Prostate gland (tissue), 2 donors: Measurements from ENCODE around the gene GRIK2. TPM values are rescaled to one million over a fixed set of nuclear protein-coding genes. Genes with fewer than 3 reads are reported as not detected.

ENCODE experiments used
- DNase-seq: peaks from one replicate; pipeline ENCODE4 v3.0.0-alpha.2; 2019; ENCODE audit warnings: low spot score
- H3K27ac ChIP-seq, 2 donors: fragments of 200-600 bp; sonication (generic); 2 replicates each; pipeline ENCODE4 v1.5.1; 2017 to 2019
- H3K27me3 ChIP-seq: fragments of 200-600 bp; sonication (generic); replicated peaks from 2 replicates; pipeline ENCODE4 v1.5.1; 2019; ENCODE audit not compliant: insufficient read depth
- H3K36me3 ChIP-seq, 2 donors: fragments of 200-600 bp; sonication (generic); 1 replicate in 1 of 2; 2 replicates in 1 of 2; pipeline versions ENCODE4 v1.5.1 to v1.8.1; 2017 to 2019
- H3K4me1 ChIP-seq: fragments of 200-600 bp; sonication (generic); replicated peaks from 2 replicates; pipeline ENCODE4 v1.5.1; 2019
- H3K4me3 ChIP-seq, 2 donors: fragments of 200-600 bp; sonication (generic); 2 replicates each; pipeline ENCODE4 v1.5.1; 2017 to 2019
- H3K9me3 ChIP-seq: fragments of 200-600 bp; sonication (generic); 2 replicates; pipeline ENCODE4 v1.5.1; 2017
- POLR2A ChIP-seq: fragments of 450-650 bp; IDR thresholded peaks from one replicate; pipeline ENCODE4 v1.6.1; 2016; ENCODE audit warnings: antibody characterized with exemption, mild to moderate bottlenecking
- POLR2AphosphoS5 ChIP-seq: sonication (generic); formaldehyde crosslinking; IDR thresholded peaks from one replicate; pipeline ENCODE4 v1.6.1; 2017; ENCODE audit warnings: antibody characterized with exemption
- WGBS: methylation state at CpG from one replicate; pipeline ENCODE4 v1.1.5; 2018; 5-methylcytosine and 5-hydroxymethylcytosine counted together
- intact Hi-C: fragments of 100-400 bp; cut with DNase I; formaldehyde crosslinking; loops from one replicate; pipeline ENCODE4 v1.14.2; 2022
- total RNA-seq, 2 donors: library from RNA; depleted of rRNA; stranded (reverse); fragments of >200 nt; gene quantifications; one replicate each; pipeline ENCODE4 v1.1.0, GENCODE V29; 2016
- TF ChIP-seq, protein P1 (sequence below), 4 experiments: fragments of 200-600 bp in 2 of 4; fragments of 450-650 bp in 2 of 4; sonication (generic) in 2 of 4; IDR thresholded peaks; 1 replicate in 3 of 4; 2 replicates in 1 of 4; pipeline ENCODE4 v1.5.1; 2016 to 2019; ENCODE audit warnings: antibody characterized with exemption in 4 of 4, mild to moderate bottlenecking in 2 of 4, moderate library complexity in 2 of 4

The GRIK2 gene
- total RNA-seq, 2 donors from 2014 or later, result 2.6 to 15.7 TPM

DNA sequence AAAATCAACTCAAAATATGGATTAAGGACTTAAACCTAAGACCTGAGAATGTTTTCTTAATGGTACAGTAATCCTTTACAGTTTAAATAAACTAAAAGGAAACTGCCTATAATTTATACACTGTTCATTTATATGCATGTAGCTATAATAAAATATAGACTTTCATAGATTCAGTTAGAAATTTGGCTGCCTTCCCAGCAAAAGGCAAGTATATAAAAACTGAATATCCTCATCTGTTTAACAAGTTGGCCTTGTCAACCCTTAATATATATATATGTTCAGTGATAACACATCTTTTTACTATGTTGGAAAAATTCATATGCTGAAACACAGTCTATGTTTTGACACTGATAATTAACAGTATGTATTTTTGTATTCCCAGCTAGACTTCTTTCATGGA is 123.1 kb downstream of the GRIK2 start:
- H3K27ac ChIP-seq, result no peak overlapping the region
- TF ChIP-seq POLR2AphosphoS5 (no peak), POLR2A (no peak)
- TF ChIP-seq, protein P1, sequence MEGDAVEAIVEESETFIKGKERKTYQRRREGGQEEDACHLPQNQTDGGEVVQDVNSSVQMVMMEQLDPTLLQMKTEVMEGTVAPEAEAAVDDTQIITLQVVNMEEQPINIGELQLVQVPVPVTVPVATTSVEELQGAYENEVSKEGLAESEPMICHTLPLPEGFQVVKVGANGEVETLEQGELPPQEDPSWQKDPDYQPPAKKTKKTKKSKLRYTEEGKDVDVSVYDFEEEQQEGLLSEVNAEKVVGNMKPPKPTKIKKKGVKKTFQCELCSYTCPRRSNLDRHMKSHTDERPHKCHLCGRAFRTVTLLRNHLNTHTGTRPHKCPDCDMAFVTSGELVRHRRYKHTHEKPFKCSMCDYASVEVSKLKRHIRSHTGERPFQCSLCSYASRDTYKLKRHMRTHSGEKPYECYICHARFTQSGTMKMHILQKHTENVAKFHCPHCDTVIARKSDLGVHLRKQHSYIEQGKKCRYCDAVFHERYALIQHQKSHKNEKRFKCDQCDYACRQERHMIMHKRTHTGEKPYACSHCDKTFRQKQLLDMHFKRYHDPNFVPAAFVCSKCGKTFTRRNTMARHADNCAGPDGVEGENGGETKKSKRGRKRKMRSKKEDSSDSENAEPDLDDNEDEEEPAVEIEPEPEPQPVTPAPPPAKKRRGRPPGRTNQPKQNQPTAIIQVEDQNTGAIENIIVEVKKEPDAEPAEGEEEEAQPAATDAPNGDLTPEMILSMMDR (IDR thresholded peaks at IDR 0.05), result no peak
- no peak for DNase-seq
- H3K27me3 ChIP-seq, result no peaks in the 10 kb centered on the region
- H3K36me3 ChIP-seq, result no peaks in the 10 kb centered on the region
- intact Hi-C loops, result no loop called here
- H3K9me3 ChIP-seq, result no peaks in the 10 kb centered on the region
- H3K4me1 ChIP-seq, result no peaks in the 10 kb centered on the region
- no peak overlapping the region for H3K4me3 ChIP-seq

DNA sequence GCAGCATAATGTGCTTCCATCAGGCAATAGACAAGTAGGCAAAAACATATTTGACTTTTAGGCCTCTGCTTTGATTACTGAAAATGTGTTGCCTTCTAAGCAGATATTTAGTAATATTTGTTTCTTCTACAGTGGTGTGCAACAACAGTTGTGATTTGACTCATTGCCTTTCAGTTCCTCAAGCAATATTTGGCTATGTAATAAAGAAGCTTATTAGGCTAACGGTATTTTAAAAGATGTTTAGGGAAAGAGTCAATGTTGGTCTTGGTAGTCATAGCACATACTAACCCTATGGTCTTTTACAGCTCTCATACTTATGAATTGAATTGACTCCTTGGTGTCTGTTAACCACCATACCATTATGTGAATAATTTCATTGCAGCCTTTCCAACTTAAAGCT is 124.1 kb downstream of the GRIK2 start:
- DNase-seq, result no peak
- Histone ChIP-seq H3K27ac (no peak overlapping the region), H3K4me1 (no peaks in the 10 kb centered on the region), H3K9me3 (no peaks in the 10 kb centered on the region), H3K27me3 (no peaks in the 10 kb centered on the region), H3K4me3 (no peak overlapping the region), H3K36me3 (no peaks in the 10 kb centered on the region)
- TF ChIP-seq POLR2AphosphoS5 (no peak), POLR2A (no peak)
- WGBS, result 89% methylated on average over 1 of the region's 1 CpG
- intact Hi-C loops, result no loop called here

DNA sequence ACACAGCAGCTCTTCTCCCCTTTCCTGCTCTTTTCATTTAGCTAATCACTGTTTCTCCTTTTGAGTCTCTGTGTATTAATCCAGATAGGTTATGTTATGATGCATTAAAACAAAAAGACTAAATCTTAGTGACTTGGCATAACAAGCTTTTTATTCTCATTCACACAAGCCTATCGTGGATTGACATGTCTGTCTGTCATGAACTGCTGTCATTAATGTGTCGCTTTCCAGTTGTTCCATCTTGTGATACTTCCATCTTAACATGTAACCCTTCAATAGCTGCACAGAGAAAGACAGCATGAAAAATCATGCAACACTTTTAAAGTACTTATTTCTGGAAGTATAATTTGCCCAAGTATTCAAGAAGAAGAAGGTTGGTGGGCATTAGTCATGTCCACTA is 128.7 kb downstream of the GRIK2 start:
- no peak for TF ChIP-seq POLR2AphosphoS5
- no peak for TF ChIP-seq POLR2A
- TF ChIP-seq, protein P1 (IDR thresholded peaks at IDR 0.05), result no peak
- H3K4me1 ChIP-seq, result no peaks in the 10 kb centered on the region
- no peak overlapping the region for H3K4me3 ChIP-seq
- intact Hi-C loops, result no loop called here
- H3K9me3 ChIP-seq, result no peaks in the 10 kb centered on the region
- WGBS, result 88% methylated on average over 2 of the region's 2 CpGs
- no peaks in the 10 kb centered on the region for H3K27me3 ChIP-seq
- no peaks in the 10 kb centered on the region for H3K36me3 ChIP-seq
- no peak for DNase-seq
- H3K27ac ChIP-seq, result no peak overlapping the region

DNA sequence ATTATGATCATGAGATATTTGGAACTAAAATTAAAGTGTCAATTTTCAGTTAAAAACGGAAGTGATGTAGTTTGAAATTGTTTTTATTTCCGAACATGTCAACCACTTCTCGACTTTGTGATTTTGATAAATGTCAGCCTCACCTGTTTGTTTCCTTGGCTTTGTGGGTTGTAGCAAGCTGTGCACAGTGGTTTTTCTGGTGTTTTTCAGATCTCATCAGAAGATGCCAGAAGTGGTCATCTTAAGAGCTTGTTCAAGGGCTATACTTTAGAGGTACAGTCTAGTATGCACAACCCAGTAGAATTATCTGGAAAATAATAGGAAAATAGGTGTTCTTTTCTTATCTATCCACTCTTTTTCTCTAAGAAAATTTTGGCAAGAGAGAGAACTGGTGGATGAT is 134.0 kb downstream of the GRIK2 start:
- DNase-seq, result no peak
- WGBS, result 85% methylated on average over 3 of the region's 3 CpGs
- Histone ChIP-seq H3K9me3 (no peaks in the 10 kb centered on the region), H3K36me3 (no peaks in the 10 kb centered on the region), H3K27ac (no peak overlapping the region), H3K4me3 (no peak overlapping the region), H3K4me1 (no peaks in the 10 kb centered on the region), H3K27me3 (no peaks in the 10 kb centered on the region)
- TF ChIP-seq POLR2AphosphoS5 (no peak), POLR2A (no peak)
- TF ChIP-seq, protein P1 (IDR thresholded peaks at IDR 0.05), result no peak
- intact Hi-C loops, result no loop called here

DNA sequence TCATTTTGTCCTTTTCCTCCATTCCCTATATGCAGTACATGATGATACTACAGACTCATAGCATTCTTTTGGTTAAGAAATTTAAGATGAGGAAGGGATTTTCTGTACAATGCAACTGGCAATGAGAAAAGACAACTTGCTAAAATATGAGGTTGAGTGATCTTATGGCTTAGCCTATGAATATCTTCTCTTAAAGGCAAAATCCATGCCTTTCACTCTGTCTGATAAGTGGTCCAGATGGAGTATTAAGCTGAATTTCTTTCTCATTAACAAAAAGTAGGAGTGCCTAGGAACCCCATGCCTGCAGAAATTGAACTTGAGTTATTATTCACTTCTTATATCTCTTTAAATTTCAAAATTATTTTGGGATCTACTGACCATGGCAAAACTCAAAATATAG is 135.3 kb downstream of the GRIK2 start:
- no peak for TF ChIP-seq POLR2A
- TF ChIP-seq POLR2AphosphoS5, result no peak
- TF ChIP-seq, protein P1 (IDR thresholded peaks at IDR 0.05), result no peak
- H3K4me3 ChIP-seq, result no peak overlapping the region
- no peaks in the 10 kb centered on the region for H3K4me1 ChIP-seq
- H3K36me3 ChIP-seq, result no peaks in the 10 kb centered on the region
- no peak overlapping the region for H3K27ac ChIP-seq
- H3K27me3 ChIP-seq, result no peaks in the 10 kb centered on the region
- intact Hi-C loops, result no loop called here
- no peak for DNase-seq
- H3K9me3 ChIP-seq, result no peaks in the 10 kb centered on the region
